ENCODE data around the gene URI1. TPM values are rescaled to one million over a fixed set of nuclear protein-coding genes. Genes with fewer than 3 reads are reported as not detected.

The URI1 gene
- total and polyA plus RNA-seq, 2 donors (not counting 1 experiment from before 2014, with no cell fraction given) = 21.3 to 54.2 TPM

GRCh38 chr19:30044273-30045248, 102.5 kb downstream of the URI1 start:
- 97% methylated on average over 12 of the region's 13 CpGs for whole genome bisulfite sequencing (ENCODE audit: insufficient coverage)
- H3K4me3 ChIP-seq (ENCODE audit: control extremely low read depth in 1 of 5, extremely low read depth in 1 of 5, insufficient read depth in 1 of 5, low read depth in 2 of 5, low read length in 4 of 5) = no peak overlapping the region
- Mint-ChIP-seq H3K4me3 (no peak overlapping the region), H3K27me3 (no peaks in the 10 kb centered on the region), H3K9me3 (ENCODE audit: insufficient read depth) (peaks cover 2% of the 10 kb centered on the region), H3K27ac (no peak overlapping the region), H3K4me1 (peaks cover 13% of the 10 kb centered on the region)
- no peak overlapping the region for H2AFZ ChIP-seq (ENCODE audit: insufficient read depth, low read depth, low read length, poor library complexity, severe bottlenecking)
- no peaks in the 10 kb centered on the region for H3K79me2 ChIP-seq (ENCODE audit: control insufficient read depth, insufficient read depth, low read length)
- ChIA-PET CTCF (interaction anchor here (1.2 kb wide), 1 partner anchor 79 kb away, joined by 3 read pairs; no protein-coding TSS in a partner anchor), POLR2A (no interaction called here)
- DNase-seq (no peak), ATAC-seq (ENCODE audit: low read depth) (no peak)
- no peak for TF ChIP-seq EZH2 (IDR thresholded peaks at IDR 0.05; ENCODE audit: borderline replicate concordance, insufficient read depth, low read depth, low read length, poor library complexity, severe bottlenecking)
- TF ChIP-seq CTCF (IDR thresholded peaks at IDR 0.05) = no peak
- no peak overlapping the region for H3K27ac ChIP-seq (ENCODE audit: low read length in 2 of 2)
- H4K20me1 ChIP-seq (ENCODE audit: control insufficient read depth, insufficient read depth, low read length, poor library complexity, severe bottlenecking) = no peaks in the 10 kb centered on the region
- H3K9ac ChIP-seq (ENCODE audit: low read length) = no peak overlapping the region
- peaks cover 5 to 7% of the 10 kb centered on the region in 2 donors for H3K4me1 ChIP-seq (ENCODE audit: control insufficient read depth in 2 of 2, insufficient read depth in 2 of 2, low read length in 2 of 2)
- peaks cover 0 to 14% (median 6%) of the 10 kb centered on the region in 3 donors for H3K9me3 ChIP-seq (ENCODE audit: control extremely low read depth in 1 of 3, control insufficient read depth in 2 of 3, insufficient read depth in 1 of 3, low read length in 2 of 3)
- H3K27me3 ChIP-seq (replicated peaks in 1 of 4; ENCODE audit: control extremely low read depth in 1 of 4, control insufficient read depth in 3 of 4, insufficient read depth in 4 of 4, low read length in 3 of 4) = no peaks in the 10 kb centered on the region
- intact Hi-C loops (cut with micrococcal nuclease) = no loop called here
- no peaks in the 10 kb centered on the region for H3K36me3 ChIP-seq (replicated peaks in 1 of 2; ENCODE audit: control extremely low read depth in 1 of 2, control insufficient read depth in 1 of 2, extremely low read depth in 1 of 2, insufficient read depth in 2 of 2, low read length in 1 of 2)
- no peak overlapping the region for H3K4me2 ChIP-seq (replicated peaks; ENCODE audit: low read depth, low read length, poor library complexity, severe bottlenecking)

GRCh38 chr19:30046522-30046921, 104.5 kb downstream of the URI1 start:
- Mint-ChIP-seq H3K9me3 (ENCODE audit: insufficient read depth) (no peaks in the 10 kb centered on the region), H3K27ac (no peak overlapping the region), H3K4me3 (no peak overlapping the region), H3K27me3 (no peaks in the 10 kb centered on the region), H3K4me1 (peaks cover 13% of the 10 kb centered on the region)
- H3K36me3 ChIP-seq (replicated peaks in 1 of 2; ENCODE audit: control extremely low read depth in 1 of 2, control insufficient read depth in 1 of 2, extremely low read depth in 1 of 2, insufficient read depth in 2 of 2, low read length in 1 of 2) = no peaks in the 10 kb centered on the region
- intact Hi-C loops (cut with micrococcal nuclease) = no loop called here
- H3K9ac ChIP-seq (ENCODE audit: low read length) = no peak overlapping the region
- DNase-seq (peak; percentile 54), ATAC-seq (ENCODE audit: low read depth) (peak; percentile 58)
- peaks cover 0 to 7% (median 0%) of the 10 kb centered on the region in 3 donors for H3K9me3 ChIP-seq (ENCODE audit: control extremely low read depth in 1 of 3, control insufficient read depth in 2 of 3, insufficient read depth in 1 of 3, low read length in 2 of 3)
- H3K27ac ChIP-seq (ENCODE audit: low read length in 2 of 2) = no peak overlapping the region
- no peak overlapping the region for H3K4me3 ChIP-seq (ENCODE audit: control extremely low read depth in 1 of 5, extremely low read depth in 1 of 5, insufficient read depth in 1 of 5, low read depth in 2 of 5, low read length in 4 of 5)
- peak overlapping the region; percentile 26 for H3K4me2 ChIP-seq (replicated peaks; ENCODE audit: low read depth, low read length, poor library complexity, severe bottlenecking)
- ChIA-PET POLR2A (no interaction called here), CTCF (no interaction called here)
- no peaks in the 10 kb centered on the region for H3K27me3 ChIP-seq (replicated peaks in 1 of 4; ENCODE audit: control extremely low read depth in 1 of 4, control insufficient read depth in 3 of 4, insufficient read depth in 4 of 4, low read length in 3 of 4)
- TF ChIP-seq CTCF (IDR thresholded peaks at IDR 0.05) = peak; percentile 25
- no peak for TF ChIP-seq EZH2 (IDR thresholded peaks at IDR 0.05; ENCODE audit: borderline replicate concordance, insufficient read depth, low read depth, low read length, poor library complexity, severe bottlenecking)
- no peaks in the 10 kb centered on the region for H3K79me2 ChIP-seq (ENCODE audit: control insufficient read depth, insufficient read depth, low read length)
- no peak overlapping the region for H2AFZ ChIP-seq (ENCODE audit: insufficient read depth, low read depth, low read length, poor library complexity, severe bottlenecking)
- 0% methylated on average over 2 of the region's 4 CpGs for WGBS (ENCODE audit: insufficient coverage)
- H3K4me1 ChIP-seq (ENCODE audit: control insufficient read depth in 2 of 2, insufficient read depth in 2 of 2, low read length in 2 of 2) = peaks cover 5 to 7% of the 10 kb centered on the region in 2 donors
- no peaks in the 10 kb centered on the region for H4K20me1 ChIP-seq (ENCODE audit: control insufficient read depth, insufficient read depth, low read length, poor library complexity, severe bottlenecking)
